ENCODE results near the gene FCN3.

GRCh38 chr1:27394925-27395324 lies 20.3 kb upstream of the FCN3 start:
- TF ChIP-seq POLR2AphosphoS5 (IDR thresholded peaks at IDR 0.05; ENCODE audit: low read depth, low read length) (no peak), SIN3A (IDR thresholded peaks at IDR 0.05; ENCODE audit: borderline replicate concordance, insufficient read depth, low read length) (no peak)

Data from PFSK-1 (cell line).